Kidney epithelial cell (primary cell): ENCODE results near the gene EIF2B5. TPM values are rescaled to one million over a fixed set of nuclear protein-coding genes. Genes with fewer than 3 reads are reported as not detected.

Experiments
- DNase-seq: peaks from one replicate; pipeline ENCODE4 v3.0.0-alpha.2; 2010; ENCODE audit warnings: low read depth
- H3K27me3 ChIP-seq: 2 replicates; pipeline ENCODE4 v1.6.0; 2011; ENCODE audit warnings: low read length; ENCODE audit not compliant: control insufficient read depth, insufficient read depth
- H3K36me3 ChIP-seq: 2 replicates; pipeline ENCODE4 v1.5.1; 2011; ENCODE audit warnings: low read length; ENCODE audit not compliant: control insufficient read depth, insufficient read depth
- H3K4me3 ChIP-seq: 2 replicates; pipeline ENCODE4 v1.5.1; 2011; ENCODE audit warnings: low read depth, mild to moderate bottlenecking, control low read depth, low read length
- total RNA-seq: library from RNA; depleted of rRNA; stranded (reverse); fragments of >200 nt; gene quantifications from 2 replicates; pipeline ENCODE4 v1.2.3, GENCODE V29; 2015
- TF ChIP-seq, protein P1 (sequence below): IDR thresholded peaks from 2 replicates; pipeline ENCODE4 v1.5.1; 2011; ENCODE audit warnings: mild to moderate bottlenecking, moderate library complexity, low read length, control low read depth, inconsistent platforms; ENCODE audit not compliant: insufficient read depth, poor library complexity, severe bottlenecking

The EIF2B5 gene
- total RNA-seq, 1 donor from 2014 or later, result 33.8 TPM

DNA sequence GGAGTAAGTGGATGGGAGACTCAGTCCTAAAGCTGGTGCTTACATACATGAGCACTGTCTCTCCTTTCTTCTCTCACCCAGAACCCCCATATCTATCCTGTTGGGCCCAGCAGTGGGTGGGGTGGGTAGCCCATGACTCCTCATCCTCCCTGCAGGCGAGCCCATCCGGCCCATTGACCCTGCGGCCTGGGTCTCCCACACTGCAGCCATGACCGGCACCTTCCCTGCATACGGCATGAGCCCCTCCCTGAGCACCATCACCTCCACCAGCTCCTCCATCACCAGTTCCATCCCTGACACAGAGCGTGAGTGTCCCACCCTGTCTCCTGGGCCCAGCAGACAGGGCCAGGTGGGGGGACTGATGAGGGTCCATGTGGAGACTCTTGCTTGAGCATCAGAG, 31.5 kb downstream of the EIF2B5 start:
- no peaks in the 10 kb centered on the region for H3K36me3 ChIP-seq

DNA sequence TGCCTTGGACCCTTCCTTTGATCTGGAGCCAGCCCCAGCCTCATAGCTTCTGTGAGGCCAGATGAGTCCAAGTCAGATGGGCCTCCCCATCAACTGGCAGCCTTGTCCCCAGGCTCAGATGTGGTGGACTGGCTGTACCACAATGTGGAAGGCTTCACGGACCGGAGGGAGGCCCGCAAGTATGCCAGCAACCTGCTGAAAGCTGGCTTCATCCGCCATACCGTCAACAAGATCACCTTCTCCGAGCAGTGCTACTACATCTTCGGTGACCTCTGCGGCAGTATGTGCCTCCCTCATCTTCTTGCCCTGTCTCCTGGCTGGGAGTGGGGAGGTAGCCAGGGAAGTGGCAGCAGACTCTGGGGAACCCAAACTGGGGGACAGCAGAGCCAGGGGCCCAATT, 32.6 kb downstream of the EIF2B5 start:
- DNase-seq, result no peak
- TF ChIP-seq, protein P1, sequence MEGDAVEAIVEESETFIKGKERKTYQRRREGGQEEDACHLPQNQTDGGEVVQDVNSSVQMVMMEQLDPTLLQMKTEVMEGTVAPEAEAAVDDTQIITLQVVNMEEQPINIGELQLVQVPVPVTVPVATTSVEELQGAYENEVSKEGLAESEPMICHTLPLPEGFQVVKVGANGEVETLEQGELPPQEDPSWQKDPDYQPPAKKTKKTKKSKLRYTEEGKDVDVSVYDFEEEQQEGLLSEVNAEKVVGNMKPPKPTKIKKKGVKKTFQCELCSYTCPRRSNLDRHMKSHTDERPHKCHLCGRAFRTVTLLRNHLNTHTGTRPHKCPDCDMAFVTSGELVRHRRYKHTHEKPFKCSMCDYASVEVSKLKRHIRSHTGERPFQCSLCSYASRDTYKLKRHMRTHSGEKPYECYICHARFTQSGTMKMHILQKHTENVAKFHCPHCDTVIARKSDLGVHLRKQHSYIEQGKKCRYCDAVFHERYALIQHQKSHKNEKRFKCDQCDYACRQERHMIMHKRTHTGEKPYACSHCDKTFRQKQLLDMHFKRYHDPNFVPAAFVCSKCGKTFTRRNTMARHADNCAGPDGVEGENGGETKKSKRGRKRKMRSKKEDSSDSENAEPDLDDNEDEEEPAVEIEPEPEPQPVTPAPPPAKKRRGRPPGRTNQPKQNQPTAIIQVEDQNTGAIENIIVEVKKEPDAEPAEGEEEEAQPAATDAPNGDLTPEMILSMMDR, result no peak
- Histone ChIP-seq H3K27me3 (no peaks in the 10 kb centered on the region), H3K4me3 (no peak overlapping the region), H3K36me3 (no peaks in the 10 kb centered on the region)

More for the DNA sequence above, 31.5 kb downstream of the EIF2B5 start:
- TF ChIP-seq, protein P1, result no peak
- Histone ChIP-seq H3K27me3 (no peaks in the 10 kb centered on the region), H3K4me3 (no peak overlapping the region)
- DNase-seq, result no peak

DNA sequence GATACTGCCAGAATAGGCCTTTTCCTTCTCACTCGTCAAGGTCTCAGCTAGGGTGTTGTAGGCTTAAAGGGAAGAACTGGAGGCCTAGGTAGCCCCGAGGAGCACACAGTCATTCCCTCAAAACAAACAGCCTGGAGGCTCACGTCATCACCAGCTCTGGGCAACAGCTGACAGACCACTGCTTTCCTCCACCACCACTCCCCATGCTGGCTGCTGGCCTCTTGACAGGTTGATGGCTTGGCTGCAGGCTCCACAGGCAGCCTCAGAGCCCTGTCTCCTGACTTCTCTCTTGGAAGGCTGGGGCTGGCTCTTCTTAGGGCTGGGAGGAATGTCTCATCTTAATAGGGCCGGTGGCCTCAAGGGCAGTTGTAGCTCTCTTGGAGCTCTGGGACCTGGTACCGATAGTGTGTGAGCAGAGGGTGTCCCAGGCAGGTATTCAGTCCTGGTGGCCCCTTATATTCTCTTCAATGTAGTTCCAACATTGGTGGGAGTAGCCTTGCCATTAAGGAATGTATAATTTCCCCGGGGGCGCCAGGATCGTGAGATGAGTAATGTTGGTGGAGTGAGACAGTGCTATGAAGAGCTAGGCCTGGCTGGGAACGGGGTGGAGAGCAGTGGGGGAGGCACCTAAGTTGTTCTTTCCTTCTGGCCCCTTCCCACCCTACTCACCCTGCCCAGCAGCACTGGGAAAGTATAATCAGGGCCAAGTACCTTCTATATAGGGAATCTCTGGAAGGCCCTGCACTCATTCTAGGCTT, 33.4 kb downstream of the EIF2B5 start:
- no peaks in the 10 kb centered on the region for H3K36me3 ChIP-seq
- no peak for DNase-seq
- H3K27me3 ChIP-seq, result no peaks in the 10 kb centered on the region
- H3K4me3 ChIP-seq, result no peak overlapping the region
- TF ChIP-seq, protein P1, result no peak

DNA sequence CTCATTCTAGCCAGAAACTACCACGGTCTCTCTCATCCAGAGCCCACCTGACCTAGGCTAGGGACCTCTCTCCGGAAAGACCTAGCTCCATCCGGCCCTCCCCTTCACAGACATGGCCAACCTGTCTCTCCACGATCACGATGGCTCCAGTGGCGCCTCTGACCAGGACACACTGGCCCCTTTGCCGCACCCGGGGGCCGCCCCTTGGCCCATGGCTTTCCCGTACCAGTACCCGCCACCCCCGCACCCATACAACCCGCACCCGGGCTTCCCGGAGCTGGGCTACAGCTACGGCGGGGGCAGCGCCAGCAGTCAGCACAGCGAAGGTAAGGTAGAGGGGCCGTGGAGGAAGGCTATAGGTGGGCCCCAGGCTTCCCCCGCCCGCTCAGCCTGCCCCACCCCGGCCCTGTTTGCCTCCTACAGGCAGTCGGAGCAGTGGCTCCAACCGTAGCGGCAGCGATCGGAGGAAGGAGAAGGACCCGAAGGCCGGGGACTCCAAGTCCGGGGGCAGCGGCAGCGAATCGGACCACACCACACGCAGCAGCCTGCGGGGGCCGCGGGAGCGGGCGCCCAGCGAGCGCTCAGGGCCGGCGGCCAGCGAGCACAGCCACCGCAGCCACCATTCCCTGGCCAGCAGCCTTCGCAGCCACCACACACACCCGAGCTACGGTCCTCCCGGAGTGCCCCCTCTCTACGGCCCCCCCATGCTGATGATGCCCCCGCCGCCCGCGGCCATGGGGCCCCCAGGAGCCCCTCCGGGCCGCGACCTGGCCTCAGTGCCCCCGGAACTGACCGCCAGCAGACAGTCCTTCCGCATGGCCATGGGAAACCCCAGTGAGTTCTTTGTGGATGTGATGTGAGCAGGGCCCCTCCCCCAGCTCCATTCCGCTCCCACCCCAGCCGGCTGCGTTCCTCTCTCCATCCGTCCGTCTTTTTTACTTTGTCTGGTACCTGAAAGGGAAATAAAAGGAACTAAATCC, 35.0 kb downstream of the EIF2B5 start:
- H3K36me3 ChIP-seq, result no peaks in the 10 kb centered on the region
- H3K27me3 ChIP-seq, result no peaks in the 10 kb centered on the region
- H3K4me3 ChIP-seq, result no peak overlapping the region
- DNase-seq, result no peak
- TF ChIP-seq, protein P1, result no peak

DNA sequence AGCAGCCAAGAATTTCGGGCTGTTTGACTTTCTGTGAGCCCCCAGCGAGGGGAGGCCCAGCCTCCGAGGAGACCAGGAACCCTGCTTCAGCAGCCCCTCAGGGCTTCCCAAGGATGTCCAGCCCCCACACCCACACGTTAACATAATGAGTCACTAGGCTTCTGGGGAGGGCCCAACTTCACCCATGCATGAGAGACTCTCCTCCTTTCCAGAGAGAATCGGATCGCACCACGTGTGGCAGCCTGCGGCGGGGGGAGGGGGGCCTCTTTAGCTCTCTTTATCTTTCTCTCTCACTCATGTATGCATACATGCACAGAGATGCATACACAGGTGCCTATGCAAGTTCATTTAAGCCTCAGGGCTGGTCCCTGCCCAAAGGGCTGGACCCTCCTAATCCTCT, 36.4 kb downstream of the EIF2B5 start:
- Histone ChIP-seq H3K4me3 (no peak overlapping the region), H3K36me3 (no peaks in the 10 kb centered on the region), H3K27me3 (no peaks in the 10 kb centered on the region)
- TF ChIP-seq, protein P1, result no peak
- DNase-seq, result no peak
